Liver (tissue), 9 donors: Measurements from ENCODE around the gene ZIC1. TPM values are rescaled to one million over a fixed set of nuclear protein-coding genes. Genes with fewer than 3 reads are reported as not detected.

ENCODE experiments used
- DNase-seq: peaks from one replicate; pipeline ENCODE4 v3.0.0-alpha.2; 2017; ENCODE audit warnings: low spot score
- H3K27ac ChIP-seq, 2 donors: one replicate each; pipeline ENCODE4 v1.7.0; 2013; ENCODE audit warnings: inconsistent platforms in 2 of 2, low read length in 2 of 2, control low read depth in 1 of 2, low read depth in 1 of 2, mild to moderate bottlenecking in 1 of 2
- H3K27me3 ChIP-seq, 4 donors: one replicate each; pipeline versions ENCODE4 v1.6.1 to v1.7.0; 2013; ENCODE audit warnings: low read length in 3 of 4, inconsistent platforms in 1 of 4, mild to moderate bottlenecking in 1 of 4, moderate library complexity in 1 of 4; ENCODE audit not compliant: control insufficient read depth in 4 of 4, insufficient read depth in 4 of 4
- H3K36me3 ChIP-seq, 4 donors: one replicate each; pipeline versions ENCODE4 v1.6.1 to v1.7.0; 2013; ENCODE audit warnings: low read length in 3 of 4, mild to moderate bottlenecking in 3 of 4, low read depth in 1 of 4, moderate library complexity in 1 of 4; ENCODE audit not compliant: control insufficient read depth in 4 of 4, insufficient read depth in 3 of 4
- H3K4me1 ChIP-seq, 4 donors: one replicate each; pipeline versions ENCODE4 v1.6.1 to v1.7.0; 2013; ENCODE audit warnings: low read length in 3 of 4, mild to moderate bottlenecking in 3 of 4, moderate library complexity in 1 of 4; ENCODE audit not compliant: control insufficient read depth in 4 of 4, insufficient read depth in 4 of 4
- H3K4me3 ChIP-seq, 3 donors: one replicate each; pipeline versions ENCODE4 v1.6.1 to v1.7.0; 2013; ENCODE audit warnings: low read length in 3 of 3, control low read depth in 1 of 3, low read depth in 1 of 3, mild to moderate bottlenecking in 1 of 3
- H3K9ac ChIP-seq, 2 donors: one replicate each; pipeline ENCODE4 v1.7.0; 2013; ENCODE audit warnings: low read length in 2 of 2, mild to moderate bottlenecking in 2 of 2, moderate library complexity in 2 of 2, control low read depth in 1 of 2, low read depth in 1 of 2
- H3K9me3 ChIP-seq, 4 donors: one replicate each; pipeline versions ENCODE4 v1.6.1 to v1.7.0; 2013; ENCODE audit warnings: low read length in 3 of 4; ENCODE audit not compliant: control insufficient read depth in 4 of 4
- FOXA2 ChIP-seq: IDR thresholded peaks from 2 replicates; pipeline ENCODE4 v1.6.1; 2016; ENCODE audit warnings: antibody characterized with exemption
- GABPA ChIP-seq, 2 donors: IDR thresholded peaks in 1 of 2; conservative IDR thresholded peaks in 1 of 2; 2 replicates each; pipeline ENCODE4 v1.6.1; 2016; ENCODE audit warnings: antibody characterized with exemption in 2 of 2, mild to moderate bottlenecking in 1 of 2, moderate library complexity in 1 of 2
- HNF4A ChIP-seq, 2 donors: conservative IDR thresholded peaks; 2 replicates each; pipeline ENCODE4 v1.6.1; 2016; ENCODE audit warnings: antibody characterized with exemption in 2 of 2, mild to moderate bottlenecking in 2 of 2
- HNF4G ChIP-seq: IDR thresholded peaks from 2 replicates; pipeline ENCODE4 v1.6.1; 2016; ENCODE audit warnings: antibody characterized with exemption
- JUND ChIP-seq, 2 donors: IDR thresholded peaks; 2 replicates each; pipeline ENCODE4 v1.6.1; 2016; ENCODE audit warnings: antibody characterized with exemption in 2 of 2
- NR2F2 ChIP-seq: IDR thresholded peaks from 2 replicates; pipeline ENCODE4 v1.6.1; 2016; ENCODE audit warnings: antibody characterized with exemption
- RAD21 ChIP-seq, 2 donors: IDR thresholded peaks; 2 replicates each; pipeline ENCODE4 v1.6.1; 2016; ENCODE audit warnings: antibody characterized with exemption in 2 of 2, mild to moderate bottlenecking in 2 of 2
- RXRA ChIP-seq, 2 donors: IDR thresholded peaks; 2 replicates each; pipeline ENCODE4 v1.6.1; 2017 to 2018; ENCODE audit warnings: antibody characterized with exemption in 2 of 2, mild to moderate bottlenecking in 1 of 2
- SP1 ChIP-seq: IDR thresholded peaks from 2 replicates; pipeline ENCODE4 v1.6.1; 2018; ENCODE audit warnings: antibody characterized with exemption, mild to moderate bottlenecking
- TAF1 ChIP-seq: conservative IDR thresholded peaks from 2 replicates; pipeline ENCODE4 v1.6.1; 2016; ENCODE audit warnings: antibody characterized with exemption, mild to moderate bottlenecking
- YY1 ChIP-seq: IDR thresholded peaks from 2 replicates; pipeline ENCODE4 v1.6.1; 2016; ENCODE audit warnings: antibody characterized with exemption, mild to moderate bottlenecking
- WGBS: extraction: QIAGEN DNeasy Blood & Tissue Kit; methylation state at CpG from one replicate; pipeline ENCODE4 v1.1.7; 2013; 5-methylcytosine and 5-hydroxymethylcytosine counted together
- polyA plus RNA-seq, 2 donors: library from polyadenylated mRNA; stranded (reverse) in 1 of 2; unstranded in 1 of 2; fragments of 200-250 nt in 1 of 2; fragments of >200 nt in 1 of 2; fragmentation: Nextera tagmentation in 1 of 2; extraction: Ambion mirVana in 1 of 2; gene quantifications; one replicate each; pipeline versions ENCODE4 v1.2.1 to v1.2.3, GENCODE V29; 2013 to 2015
- total RNA-seq, 2 donors: library from RNA; depleted of rRNA; stranded (reverse); fragments of >200 nt; gene quantifications; one replicate each; pipeline ENCODE4 v1.2.3, GENCODE V29; 2014
- TF ChIP-seq, protein P1 (sequence below): IDR thresholded peaks from 2 replicates; pipeline ENCODE4 v1.6.1; 2016; ENCODE audit warnings: antibody characterized with exemption, mild to moderate bottlenecking
- TF ChIP-seq, protein P2 (sequence below): IDR thresholded peaks from 2 replicates; pipeline ENCODE4 v1.6.1; 2016; ENCODE audit warnings: antibody characterized with exemption
- TF ChIP-seq, protein P3 (sequence below): IDR thresholded peaks from 2 replicates; pipeline ENCODE4 v1.6.1; 2016; ENCODE audit warnings: antibody characterized with exemption
- TF ChIP-seq, protein P4 (sequence below): IDR thresholded peaks from 2 replicates; pipeline ENCODE4 v1.6.1; 2016; ENCODE audit warnings: antibody characterized with exemption
- donor health status: healthy.
- donor health status: healthy.
- donor health status: healthy.
- donor health status: healthy.
- donor health status: healthy.

ZIC1 gene
- total and polyA plus RNA-seq, 4 donors, result 4.4 TPM; not detected in 3

DNA sequence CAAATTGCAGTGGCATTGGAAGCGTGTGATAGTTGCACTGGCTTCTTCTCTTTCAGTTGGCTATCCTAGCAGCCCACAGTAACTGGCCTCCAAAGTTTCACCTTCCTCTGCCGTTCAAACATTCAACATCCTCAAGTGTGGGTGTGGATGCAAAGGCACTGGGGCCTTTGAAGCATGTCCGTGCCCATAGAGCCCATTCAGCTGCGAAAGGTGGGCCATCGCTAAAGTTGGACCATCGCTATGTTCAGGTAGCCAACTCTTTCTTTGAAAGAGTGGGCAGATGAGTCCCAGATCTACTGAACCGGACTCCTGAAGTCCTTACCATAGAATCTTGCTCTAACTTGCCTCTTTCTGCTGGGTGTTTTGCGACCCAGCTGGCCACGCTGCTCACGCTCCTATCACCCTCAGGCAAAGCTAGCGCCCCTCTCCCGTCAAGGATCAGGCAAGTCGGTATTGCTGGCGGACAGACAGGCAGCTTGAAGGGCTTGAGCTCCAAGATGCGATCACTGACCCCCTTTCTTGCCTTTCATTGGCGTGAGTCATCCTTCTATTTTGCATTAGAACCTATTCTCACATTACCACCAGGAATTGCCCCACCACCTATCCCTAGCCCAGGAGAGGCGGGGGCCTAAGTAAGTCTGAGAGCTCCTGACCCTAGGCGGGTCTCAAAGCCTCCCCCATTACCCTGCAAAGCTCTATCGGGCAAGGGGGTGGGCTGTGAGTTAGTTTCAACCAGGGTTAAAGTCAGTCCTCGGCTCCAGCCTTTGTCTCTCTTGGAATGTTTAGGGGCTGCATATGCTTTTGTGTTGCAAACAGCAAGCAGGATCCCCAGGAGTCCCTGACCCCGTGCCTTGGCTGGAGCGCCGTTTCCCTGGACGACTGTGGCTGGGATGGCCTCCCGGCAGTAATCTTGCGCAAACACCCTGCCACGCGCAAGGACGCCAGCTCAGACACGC, 31.5 kb upstream of the ZIC1 start:
- WGBS, result 7% methylated on average over 30 of the region's 30 CpGs

DNA sequence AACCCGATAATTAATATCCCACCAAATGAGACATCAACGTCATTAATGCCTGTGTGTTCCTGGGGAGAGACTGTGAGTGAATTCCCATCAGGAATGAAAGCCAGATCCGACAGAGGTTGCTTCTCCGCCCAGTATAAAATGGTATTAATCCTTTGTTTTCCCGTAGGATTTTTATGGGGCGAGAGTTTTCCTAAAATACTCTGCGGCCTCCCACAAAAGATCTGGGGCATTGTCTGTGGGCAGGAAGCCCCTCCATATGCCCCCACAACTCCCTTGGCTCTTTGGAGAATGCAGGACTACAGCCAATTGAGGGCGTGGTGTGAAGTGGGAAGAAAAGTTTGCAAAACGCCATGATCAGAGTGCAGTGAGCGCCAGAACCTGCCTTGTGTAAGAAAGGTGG, 29.5 kb upstream of the ZIC1 start:
- WGBS, result 9% methylated on average over 10 of the region's 10 CpGs
- Histone ChIP-seq H3K4me3 (no peak overlapping the region), H3K9me3 (peaks cover 0 to 3% (median 0%) of the 10 kb centered on the region in 4 donors), H3K27me3 (peaks cover 5 to 35% (median 23%) of the 10 kb centered on the region in 4 donors), H3K27ac (no peak overlapping the region), H3K9ac (no peak overlapping the region), H3K36me3 (no peaks in the 10 kb centered on the region), H3K4me1 (no peaks in the 10 kb centered on the region)
- no peak for DNase-seq
- TF ChIP-seq, protein P1, sequence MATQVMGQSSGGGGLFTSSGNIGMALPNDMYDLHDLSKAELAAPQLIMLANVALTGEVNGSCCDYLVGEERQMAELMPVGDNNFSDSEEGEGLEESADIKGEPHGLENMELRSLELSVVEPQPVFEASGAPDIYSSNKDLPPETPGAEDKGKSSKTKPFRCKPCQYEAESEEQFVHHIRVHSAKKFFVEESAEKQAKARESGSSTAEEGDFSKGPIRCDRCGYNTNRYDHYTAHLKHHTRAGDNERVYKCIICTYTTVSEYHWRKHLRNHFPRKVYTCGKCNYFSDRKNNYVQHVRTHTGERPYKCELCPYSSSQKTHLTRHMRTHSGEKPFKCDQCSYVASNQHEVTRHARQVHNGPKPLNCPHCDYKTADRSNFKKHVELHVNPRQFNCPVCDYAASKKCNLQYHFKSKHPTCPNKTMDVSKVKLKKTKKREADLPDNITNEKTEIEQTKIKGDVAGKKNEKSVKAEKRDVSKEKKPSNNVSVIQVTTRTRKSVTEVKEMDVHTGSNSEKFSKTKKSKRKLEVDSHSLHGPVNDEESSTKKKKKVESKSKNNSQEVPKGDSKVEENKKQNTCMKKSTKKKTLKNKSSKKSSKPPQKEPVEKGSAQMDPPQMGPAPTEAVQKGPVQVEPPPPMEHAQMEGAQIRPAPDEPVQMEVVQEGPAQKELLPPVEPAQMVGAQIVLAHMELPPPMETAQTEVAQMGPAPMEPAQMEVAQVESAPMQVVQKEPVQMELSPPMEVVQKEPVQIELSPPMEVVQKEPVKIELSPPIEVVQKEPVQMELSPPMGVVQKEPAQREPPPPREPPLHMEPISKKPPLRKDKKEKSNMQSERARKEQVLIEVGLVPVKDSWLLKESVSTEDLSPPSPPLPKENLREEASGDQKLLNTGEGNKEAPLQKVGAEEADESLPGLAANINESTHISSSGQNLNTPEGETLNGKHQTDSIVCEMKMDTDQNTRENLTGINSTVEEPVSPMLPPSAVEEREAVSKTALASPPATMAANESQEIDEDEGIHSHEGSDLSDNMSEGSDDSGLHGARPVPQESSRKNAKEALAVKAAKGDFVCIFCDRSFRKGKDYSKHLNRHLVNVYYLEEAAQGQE, result no peak
- TF ChIP-seq GABPA (IDR thresholded peaks at IDR 0.05 in 1 of 2, conservative IDR thresholded peaks at IDR 0.05 in 1 of 2) (no peak), RAD21 (IDR thresholded peaks at IDR 0.05) (no peak), HNF4G (no peak), SP1 (no peak), JUND (IDR thresholded peaks at IDR 0.05) (no peak), RXRA (IDR thresholded peaks at IDR 0.05) (no peak), HNF4A (conservative IDR thresholded peaks at IDR 0.05) (no peak)
- TF ChIP-seq, protein P2, sequence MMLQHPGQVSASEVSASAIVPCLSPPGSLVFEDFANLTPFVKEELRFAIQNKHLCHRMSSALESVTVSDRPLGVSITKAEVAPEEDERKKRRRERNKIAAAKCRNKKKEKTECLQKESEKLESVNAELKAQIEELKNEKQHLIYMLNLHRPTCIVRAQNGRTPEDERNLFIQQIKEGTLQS, result no peak

More for the DNA sequence above, 31.5 kb upstream of the ZIC1 start:
- DNase-seq, result no peak
- Histone ChIP-seq H3K36me3 (no peaks in the 10 kb centered on the region), H3K9ac (no peak overlapping the region), H3K4me3 (no peak overlapping the region), H3K9me3 (peaks cover 0 to 3% (median 0%) of the 10 kb centered on the region in 4 donors), H3K4me1 (no peaks in the 10 kb centered on the region), H3K27me3 (peaks cover 11 to 41% (median 21%) of the 10 kb centered on the region in 4 donors), H3K27ac (no peak overlapping the region)
- no peak for TF ChIP-seq GABPA (IDR thresholded peaks at IDR 0.05 in 1 of 2, conservative IDR thresholded peaks at IDR 0.05 in 1 of 2)
- TF ChIP-seq JUND (IDR thresholded peaks at IDR 0.05), result no peak
- TF ChIP-seq YY1, result no peak
- TF ChIP-seq TAF1, result no peak
- TF ChIP-seq HNF4A (conservative IDR thresholded peaks at IDR 0.05), result no peak
- TF ChIP-seq, protein P3, sequence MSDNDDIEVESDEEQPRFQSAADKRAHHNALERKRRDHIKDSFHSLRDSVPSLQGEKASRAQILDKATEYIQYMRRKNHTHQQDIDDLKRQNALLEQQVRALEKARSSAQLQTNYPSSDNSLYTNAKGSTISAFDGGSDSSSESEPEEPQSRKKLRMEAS, result no peak
- TF ChIP-seq, protein P4, sequence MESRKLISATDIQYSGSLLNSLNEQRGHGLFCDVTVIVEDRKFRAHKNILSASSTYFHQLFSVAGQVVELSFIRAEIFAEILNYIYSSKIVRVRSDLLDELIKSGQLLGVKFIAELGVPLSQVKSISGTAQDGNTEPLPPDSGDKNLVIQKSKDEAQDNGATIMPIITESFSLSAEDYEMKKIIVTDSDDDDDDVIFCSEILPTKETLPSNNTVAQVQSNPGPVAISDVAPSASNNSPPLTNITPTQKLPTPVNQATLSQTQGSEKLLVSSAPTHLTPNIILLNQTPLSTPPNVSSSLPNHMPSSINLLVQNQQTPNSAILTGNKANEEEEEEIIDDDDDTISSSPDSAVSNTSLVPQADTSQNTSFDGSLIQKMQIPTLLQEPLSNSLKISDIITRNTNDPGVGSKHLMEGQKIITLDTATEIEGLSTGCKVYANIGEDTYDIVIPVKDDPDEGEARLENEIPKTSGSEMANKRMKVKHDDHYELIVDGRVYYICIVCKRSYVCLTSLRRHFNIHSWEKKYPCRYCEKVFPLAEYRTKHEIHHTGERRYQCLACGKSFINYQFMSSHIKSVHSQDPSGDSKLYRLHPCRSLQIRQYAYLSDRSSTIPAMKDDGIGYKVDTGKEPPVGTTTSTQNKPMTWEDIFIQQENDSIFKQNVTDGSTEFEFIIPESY, result no peak
- no peak for TF ChIP-seq RXRA (IDR thresholded peaks at IDR 0.05)
- TF ChIP-seq, protein P2, result no peak
- no peak for TF ChIP-seq SP1
- no peak for TF ChIP-seq RAD21 (IDR thresholded peaks at IDR 0.05)
- no peak for TF ChIP-seq NR2F2
- no peak for TF ChIP-seq FOXA2
- TF ChIP-seq, protein P1, result no peak
